Mesodermal cell (in vitro differentiated cells): ENCODE results near the gene RWDD1. TPM values are rescaled to one million over a fixed set of nuclear protein-coding genes. Genes with fewer than 3 reads are reported as not detected.

Experiments used
- H3K27ac ChIP-seq: 2 replicates; pipeline ENCODE4 v1.7.0; 2013; ENCODE audit warnings: mild to moderate bottlenecking, low read depth, low read length, moderate library complexity; ENCODE audit not compliant: severe bottlenecking
- H3K36me3 ChIP-seq: 2 replicates; pipeline ENCODE4 v1.7.1; 2013; ENCODE audit warnings: mild to moderate bottlenecking, low read length, moderate library complexity; ENCODE audit not compliant: control insufficient read depth, insufficient read depth
- H3K4me1 ChIP-seq: one replicate; pipeline ENCODE4 v1.7.1; 2013; ENCODE audit warnings: mild to moderate bottlenecking, low read length; ENCODE audit not compliant: insufficient read depth, control insufficient read depth, poor library complexity, severe bottlenecking
- H3K4me3 ChIP-seq: 2 replicates; pipeline ENCODE4 v1.7.0; 2013; ENCODE audit warnings: low read length, control low read depth, mild to moderate bottlenecking; ENCODE audit not compliant: insufficient read depth, poor library complexity, severe bottlenecking; ENCODE audit errors: extremely low read depth
- H3K9me3 ChIP-seq: 2 replicates; pipeline ENCODE4 v1.7.1; 2013; ENCODE audit warnings: mild to moderate bottlenecking, low read length, moderate library complexity; ENCODE audit not compliant: control insufficient read depth
- WGBS, 2 experiments: methylation state at CpG; one replicate each; pipeline ENCODE4 v1.1.5; 2013; ENCODE audit warnings: missing lambda C conversion rate in 2 of 2; ENCODE audit not compliant: insufficient coverage in 2 of 2; 5-methylcytosine and 5-hydroxymethylcytosine counted together
- polyA plus RNA-seq, 2 experiments: library from polyadenylated mRNA; stranded (reverse); fragments of 50-300 nt; gene quantifications; one replicate each; pipeline ENCODE4 v1.2.3, GENCODE V29; 2013

The RWDD1 gene
- 45.0 TPM for polyA plus RNA-seq (2013, experiment 1 of 2)
- polyA plus RNA-seq (2013, experiment 2 of 2) = 60.4 TPM

GRCh38 chr6:116570856-116571682 lies at the start of gene RWDD1:
Gene RWDD1 (plus strand): TSS chr6:116571504. CDS start chr6:116571583, 79 bp downstream.
- peaks cover 21% of the 10 kb centered on the region for H3K36me3 ChIP-seq
- H3K27ac ChIP-seq = peak within 1 kb of the TSS; percentile 91
- no peaks in the 10 kb centered on the region for H3K9me3 ChIP-seq
- peaks cover 6% of the 10 kb centered on the region for H3K4me1 ChIP-seq
- WGBS, 2 experiments = 0% methylated on average over 52 to 57 of the region's 62 CpGs
- peak within 1 kb of the TSS; percentile 84 for H3K4me3 ChIP-seq

- peaks cover 5% of the 10 kb centered on the region for H3K4me1 ChIP-seq
- WGBS, 2 experiments = 83% methylated on average over 2 of the region's 2 CpGs; no CpG with 5 or more reads in 1 of the 2 experiments
- no peak overlapping the region for H3K4me3 ChIP-seq
- H3K27ac ChIP-seq = no peak overlapping the region
- H3K36me3 ChIP-seq = no peaks in the 10 kb centered on the region
- no peaks in the 10 kb centered on the region for H3K9me3 ChIP-seq
These were observed 48.4 kb upstream of the RWDD1 start for GRCh38 chr6:116522896-116523295.

- no peaks in the 10 kb centered on the region for H3K9me3 ChIP-seq
- no peak overlapping the region for H3K4me3 ChIP-seq
- H3K27ac ChIP-seq = no peak overlapping the region
- no peaks in the 10 kb centered on the region for H3K36me3 ChIP-seq
- 20% methylated on average over 1 of the region's 2 CpGs; no CpG with 5 or more reads in 1 of the 2 experiments for WGBS, 2 experiments
- peaks cover 16% of the 10 kb centered on the region for H3K4me1 ChIP-seq
These were observed 47.1 kb upstream of the RWDD1 start for GRCh38 chr6:116524236-116524635.

GRCh38 chr6:116528133-116528532 lies 43.2 kb upstream of the RWDD1 start:
- no peaks in the 10 kb centered on the region for H3K36me3 ChIP-seq
- H3K4me3 ChIP-seq = no peak overlapping the region
- no peaks in the 10 kb centered on the region for H3K9me3 ChIP-seq
- no peak overlapping the region for H3K27ac ChIP-seq
- peaks cover 34% of the 10 kb centered on the region for H3K4me1 ChIP-seq
- no CpG with 5 or more reads among the region's 1 CpG for WGBS, 2 experiments

GRCh38 chr6:116528780-116529179 lies 42.5 kb upstream of the RWDD1 start:
- H3K27ac ChIP-seq = peak overlapping the region; percentile 68
- no peak overlapping the region for H3K4me3 ChIP-seq

GRCh38 chr6:116529466-116530290 lies 41.6 kb upstream of the RWDD1 start:
- WGBS, 2 experiments = 100% methylated on average over 1 of the region's 3 CpGs; no CpG with 5 or more reads in 1 of the 2 experiments
- peak overlapping the region; percentile 0 for H3K27ac ChIP-seq
- H3K4me1 ChIP-seq = peaks cover 34% of the 10 kb centered on the region
- no peaks in the 10 kb centered on the region for H3K9me3 ChIP-seq
- no peaks in the 10 kb centered on the region for H3K36me3 ChIP-seq
- H3K4me3 ChIP-seq = no peak overlapping the region

More at GRCh38 chr6:116528780-116529179, 42.5 kb upstream of the RWDD1 start:
- peaks cover 34% of the 10 kb centered on the region for H3K4me1 ChIP-seq
- H3K36me3 ChIP-seq = no peaks in the 10 kb centered on the region
- 26 to 36% methylated on average over 2 to 3 of the region's 3 CpGs for WGBS, 2 experiments
- no peaks in the 10 kb centered on the region for H3K9me3 ChIP-seq

- Histone ChIP-seq H3K4me1 (peaks cover 34% of the 10 kb centered on the region), H3K4me3 (no peak overlapping the region), H3K36me3 (no peaks in the 10 kb centered on the region), H3K9me3 (no peaks in the 10 kb centered on the region), H3K27ac (no peak overlapping the region)
- WGBS, 2 experiments = 83% methylated on average over 1 of the region's 2 CpGs; no CpG with 5 or more reads in 1 of the 2 experiments
These were observed 40.9 kb upstream of the RWDD1 start for GRCh38 chr6:116530436-116530835.

- WGBS, 2 experiments = 96 to 100% methylated on average over 2 to 6 of the region's 12 CpGs
- Histone ChIP-seq H3K4me3 (no peak overlapping the region), H3K27ac (no peak overlapping the region), H3K36me3 (no peaks in the 10 kb centered on the region), H3K9me3 (no peaks in the 10 kb centered on the region), H3K4me1 (peaks cover 34% of the 10 kb centered on the region)
These were observed 39.4 kb upstream of the RWDD1 start for GRCh38 chr6:116531675-116532570.

GRCh38 chr6:116533233-116533957 lies 37.9 kb upstream of the RWDD1 start:
- H3K4me1 ChIP-seq = peaks cover 24% of the 10 kb centered on the region
- H3K27ac ChIP-seq = no peak overlapping the region
- no peaks in the 10 kb centered on the region for H3K9me3 ChIP-seq
- no peaks in the 10 kb centered on the region for H3K36me3 ChIP-seq
- no peak overlapping the region for H3K4me3 ChIP-seq
- 56 to 60% methylated on average over 7 to 8 of the region's 9 CpGs for WGBS, 2 experiments
